CD4-positive, alpha-beta T cell treated with Interleukin-6 at 100 ng/mL for 8 hours (primary cell): ENCODE results near the gene MOGAT1.
"Not testable (repeated sequence)": the region's sequence is repeated elsewhere in the genome, so short reads cannot be mapped to it uniquely, and the experiment has no call there.

Experiments
- DNase-seq: peaks from one replicate; pipeline ENCODE4 v3.0.0-alpha.2; 2020; ENCODE audit warnings: mixed read lengths, low spot score

The MOGAT1 gene

DNA sequence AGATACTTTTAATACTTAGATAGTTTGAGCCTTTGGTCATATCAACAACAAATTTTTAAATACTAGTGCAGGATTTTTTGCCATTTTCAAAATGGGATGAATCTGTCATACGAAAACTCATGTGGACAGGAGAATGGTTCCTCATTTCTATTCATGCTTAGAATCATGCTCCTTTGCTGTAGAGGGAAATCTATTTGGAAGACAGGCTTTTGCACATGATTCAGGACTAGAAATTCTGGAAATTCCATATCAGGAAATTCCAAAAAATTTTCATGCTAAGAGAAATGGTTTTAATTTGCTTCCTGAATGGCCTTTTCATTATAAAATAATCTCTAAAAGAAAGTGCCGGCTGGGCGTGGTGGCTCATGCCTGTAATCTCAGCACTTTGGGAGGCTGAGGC, 39.3 kb downstream of the MOGAT1 start:
- DNase-seq, result no peak

DNA sequence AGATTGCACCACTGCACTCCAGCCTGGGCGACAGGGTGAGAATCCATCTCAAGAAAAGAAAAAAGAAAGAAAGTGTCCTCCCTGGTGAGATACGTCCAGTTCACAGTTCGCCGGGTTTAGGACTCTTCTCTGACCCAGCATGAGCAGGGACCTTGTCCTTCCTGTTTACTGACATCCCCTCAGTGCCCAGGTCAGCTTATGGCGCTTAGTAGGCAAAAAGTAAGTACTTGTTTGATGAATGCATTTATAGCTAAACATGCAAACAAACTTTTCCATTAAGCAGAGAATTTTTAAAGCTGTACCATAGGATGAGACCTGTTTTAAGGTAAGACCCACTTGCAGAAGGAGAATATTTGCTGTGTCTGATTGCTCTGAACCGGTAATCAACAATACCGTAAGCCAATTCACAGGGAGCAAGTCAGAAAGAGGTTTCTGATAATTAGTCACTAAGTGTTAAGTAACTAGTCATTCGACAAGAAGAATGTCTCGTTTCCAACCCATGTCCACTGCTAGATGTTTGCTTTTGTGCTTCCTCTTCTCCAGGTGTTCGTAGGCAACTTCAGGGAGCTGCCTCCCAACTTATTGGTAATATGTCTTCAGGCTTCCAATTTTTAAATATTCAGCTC, 40.0 kb downstream of the MOGAT1 start:
- no peak for DNase-seq

DNA sequence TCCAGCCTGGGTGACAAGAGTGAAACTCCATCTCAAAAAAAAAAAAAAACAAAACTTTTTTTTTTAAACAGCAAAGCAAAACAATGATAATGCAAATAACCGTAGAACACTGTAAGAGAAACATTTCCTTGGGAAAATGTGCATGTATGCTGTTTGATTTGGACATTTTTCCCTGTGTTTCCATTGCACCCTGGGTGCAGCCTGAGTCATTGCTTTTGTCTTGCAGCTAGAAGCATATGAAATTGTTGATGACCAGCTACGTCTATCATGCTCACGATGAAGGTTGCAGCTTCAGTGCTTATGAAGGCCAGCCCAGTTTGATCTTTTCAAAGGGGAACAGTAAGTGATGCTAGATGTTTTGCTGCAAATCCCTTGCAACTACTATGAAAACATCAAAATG, 41.5 kb downstream of the MOGAT1 start:
- DNase-seq, result no peak

DNA sequence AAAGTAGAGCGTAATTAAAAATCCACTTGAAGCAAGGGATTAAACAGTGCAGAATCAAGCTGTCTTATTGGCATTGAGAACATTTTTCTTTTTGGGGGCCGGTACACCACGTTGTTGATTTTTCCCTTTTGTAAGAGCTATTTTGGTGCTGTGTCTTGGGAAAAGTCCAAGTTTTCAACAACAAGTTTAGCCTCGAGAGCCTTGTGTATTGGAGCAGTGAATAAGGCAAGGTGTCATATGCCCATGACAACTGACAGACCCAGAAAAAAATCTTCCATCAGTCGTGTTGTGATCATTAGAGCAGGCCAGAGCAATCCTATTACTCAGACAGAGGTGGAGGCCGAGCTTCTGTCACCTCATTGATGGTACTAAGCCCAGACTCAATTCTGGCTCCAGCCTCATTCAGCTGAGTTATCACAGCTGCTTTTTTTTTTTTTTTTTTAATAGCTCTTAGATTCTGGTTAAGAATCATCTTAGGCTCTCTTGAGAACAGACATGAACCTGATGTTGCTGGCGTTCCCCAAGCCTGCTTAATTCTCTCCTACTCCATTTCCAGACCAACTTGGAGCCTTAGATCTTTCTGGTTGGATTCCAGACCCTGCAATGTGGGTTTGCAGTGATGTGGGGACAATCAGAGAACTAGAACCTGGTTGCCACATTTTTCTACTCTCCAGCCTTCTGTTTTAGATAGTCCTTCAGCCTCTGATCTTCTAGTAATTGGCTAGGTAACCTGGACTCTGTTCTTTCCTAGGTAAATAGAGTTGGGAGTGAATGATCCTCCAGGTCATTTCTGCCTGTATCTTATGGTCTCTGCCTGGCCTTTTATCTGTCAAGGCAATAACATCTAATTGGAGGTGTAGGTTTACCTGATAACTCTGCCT, 43.1 kb downstream of the MOGAT1 start:
- DNase-seq, result no peak

DNA sequence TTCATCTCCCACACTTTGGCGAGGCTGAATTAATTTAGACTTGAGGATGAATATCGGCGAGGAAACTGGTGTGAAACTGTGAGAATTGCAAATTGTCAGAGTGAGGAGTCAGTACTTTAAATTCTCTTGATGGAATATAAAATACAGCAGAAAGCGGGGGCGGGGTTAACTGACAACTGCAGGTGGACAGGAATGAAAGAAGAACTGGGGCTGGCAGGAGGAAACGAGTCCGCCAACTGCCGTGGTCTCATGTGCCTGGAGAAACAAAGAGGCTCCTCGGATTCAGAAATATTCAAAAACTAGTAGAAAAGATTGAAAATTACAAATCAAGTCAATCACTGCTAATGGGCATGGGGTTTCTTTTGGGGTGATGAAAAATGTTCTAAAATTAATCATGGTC, 44.3 kb downstream of the MOGAT1 start:
- no peak for DNase-seq

DNA sequence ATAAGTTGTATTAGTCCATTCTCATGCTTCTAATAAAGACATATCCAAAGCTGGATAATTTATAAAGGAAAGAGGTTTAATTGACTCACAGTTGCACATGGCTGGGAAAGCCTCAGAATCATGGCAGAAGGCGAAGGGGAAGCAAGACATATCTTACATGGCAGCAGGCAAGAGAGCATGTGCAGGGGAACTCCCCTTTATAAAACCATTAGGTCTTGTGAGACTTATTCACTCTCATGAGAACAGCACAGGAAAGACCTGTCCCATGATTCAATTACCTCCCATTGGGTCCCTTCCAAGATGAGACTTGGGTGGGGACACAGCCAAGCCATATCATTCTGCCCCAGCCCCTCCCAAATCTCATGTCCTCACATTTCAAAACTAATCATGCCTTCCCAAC, 48.3 kb downstream of the MOGAT1 start:
- DNase-seq, result not testable (repeated sequence)

DNA sequence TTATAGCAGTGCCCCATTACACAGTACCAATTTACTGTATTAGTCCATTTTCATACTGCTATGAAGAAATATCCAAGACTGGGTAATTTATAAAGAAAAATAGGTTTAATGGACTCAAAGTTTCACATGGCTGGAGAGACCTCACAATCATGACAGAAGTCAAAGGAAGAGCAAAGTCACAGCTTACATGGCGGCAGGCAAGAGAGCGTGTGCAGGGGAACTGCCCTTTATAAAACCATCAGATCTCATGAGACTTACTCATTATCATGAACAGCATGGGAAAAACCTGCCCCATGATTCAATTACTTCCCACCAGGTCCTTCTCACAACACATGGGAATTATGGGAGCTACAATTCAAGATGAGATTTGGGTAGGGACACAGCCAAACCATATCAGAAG, 50.1 kb downstream of the MOGAT1 start:
- not testable (repeated sequence) for DNase-seq

DNA sequence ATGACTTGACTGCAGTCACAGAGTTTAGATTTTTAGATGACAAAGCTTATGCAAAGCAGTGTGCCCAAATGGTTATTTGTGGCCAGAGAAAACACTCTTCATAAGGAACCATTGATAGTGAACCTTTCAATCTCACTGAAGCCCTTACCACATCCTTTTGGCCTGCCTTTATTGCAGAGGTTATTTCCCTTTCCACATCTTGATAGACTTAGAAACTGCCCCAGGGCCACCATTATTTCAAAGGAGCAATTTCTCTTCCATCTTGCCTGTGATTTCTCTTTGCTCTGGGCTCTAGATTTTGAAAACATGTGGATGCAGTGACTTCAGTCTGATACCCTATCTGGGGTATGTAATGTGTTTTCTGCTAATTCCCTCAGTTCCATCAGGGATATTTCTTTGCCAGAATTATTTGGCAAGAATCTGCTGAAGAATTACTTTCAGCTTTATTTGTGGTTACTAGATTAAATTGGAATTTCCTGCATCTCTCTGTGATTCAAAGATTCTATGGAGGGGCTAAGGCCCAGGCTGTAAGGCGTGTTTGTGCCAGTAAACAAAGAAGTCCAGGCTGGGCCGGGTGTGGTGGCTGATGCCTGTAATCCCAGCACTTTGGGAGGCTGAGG, 51.0 kb downstream of the MOGAT1 start:
- DNase-seq, result no peak

DNA sequence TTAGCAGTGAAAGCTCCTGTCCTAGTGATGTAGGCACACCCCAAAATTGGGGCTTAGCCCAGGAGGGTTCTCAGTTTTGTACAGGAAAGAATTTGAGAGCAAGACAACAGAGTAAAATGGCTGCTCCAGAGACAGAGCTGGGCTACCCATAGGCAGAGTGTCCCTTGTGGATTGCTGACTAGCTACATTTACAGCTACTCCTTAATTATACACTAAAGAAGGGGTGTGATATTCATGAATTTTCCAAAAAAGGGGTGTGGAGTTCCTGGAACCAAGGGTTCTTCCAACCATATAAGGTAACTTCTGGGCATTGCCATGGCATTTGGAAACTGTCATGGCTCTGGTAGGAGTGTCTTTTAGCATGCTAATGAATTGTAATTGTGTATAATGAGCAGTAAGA, 52.8 kb downstream of the MOGAT1 start:
- no peak for DNase-seq

DNA sequence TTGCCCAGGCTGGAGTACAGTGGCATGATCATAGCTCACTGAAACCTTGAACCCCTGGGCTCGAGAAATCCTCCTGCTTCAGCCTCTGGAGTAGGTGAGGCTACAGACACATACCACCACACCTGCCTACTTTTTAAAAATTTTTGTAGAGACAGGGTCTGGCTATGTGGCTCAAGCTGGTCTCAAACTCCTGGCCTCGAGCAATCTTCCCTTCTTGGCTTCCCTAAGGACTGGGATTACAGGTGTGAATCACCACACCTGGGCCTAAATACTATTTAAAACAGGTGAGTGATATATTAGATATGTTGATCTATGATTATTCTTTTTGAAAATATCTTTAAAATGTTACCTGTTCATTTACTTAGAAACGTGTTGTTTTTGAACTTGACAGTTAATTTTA, 57.2 kb downstream of the MOGAT1 start:
- no peak for DNase-seq

DNA sequence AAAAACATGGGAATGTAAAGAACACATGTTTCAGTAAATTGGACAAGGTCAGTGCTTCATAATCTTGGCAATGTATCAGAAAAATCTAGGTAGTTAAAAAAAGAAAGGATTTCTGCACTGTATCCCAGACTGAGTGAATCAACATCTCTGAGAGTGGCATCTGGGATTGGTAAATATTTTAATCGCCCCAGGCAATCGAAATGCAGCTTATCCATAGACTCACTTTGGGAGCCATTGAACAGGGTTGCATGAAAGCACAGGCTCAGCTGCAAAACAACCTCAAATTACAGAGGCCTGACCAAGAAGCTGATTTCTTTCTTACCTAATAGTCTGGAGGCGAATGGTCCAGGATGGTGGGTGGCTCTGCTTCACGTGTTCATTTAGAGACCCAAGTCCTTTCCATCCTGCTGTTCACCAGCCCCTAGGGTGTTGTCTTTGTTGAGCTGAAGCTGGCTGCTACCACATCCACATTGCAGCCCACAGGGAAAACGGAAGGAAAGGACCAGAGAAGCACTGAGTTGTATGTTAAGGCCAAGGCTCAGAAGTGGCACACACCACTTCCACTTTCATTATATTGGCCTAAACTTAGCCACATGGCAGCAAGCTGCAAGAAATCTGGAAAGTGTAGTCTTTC, 59.0 kb downstream of the MOGAT1 start:
- no peak for DNase-seq

DNA sequence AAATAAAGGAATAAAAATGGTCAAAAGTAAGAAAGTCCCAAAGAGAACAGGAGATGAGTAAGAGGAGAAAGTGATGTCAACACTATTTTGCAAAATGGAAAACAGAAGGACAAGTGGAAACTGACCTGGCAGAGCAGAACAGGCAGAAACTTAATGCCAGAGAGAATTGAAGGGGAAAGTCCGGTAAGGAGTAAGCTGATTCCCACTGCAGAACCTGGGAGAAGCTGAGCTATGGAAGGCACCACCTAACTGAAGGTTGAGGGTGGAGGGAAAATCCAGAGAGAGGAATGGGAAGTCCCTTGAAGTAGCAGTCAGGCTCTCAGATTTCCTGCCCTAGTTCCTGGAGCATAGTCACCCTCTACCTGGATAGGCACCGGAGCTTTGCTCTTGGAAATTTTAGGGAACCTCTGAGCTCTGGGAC, 59.8 kb downstream of the MOGAT1 start:
- no peak for DNase-seq

DNA sequence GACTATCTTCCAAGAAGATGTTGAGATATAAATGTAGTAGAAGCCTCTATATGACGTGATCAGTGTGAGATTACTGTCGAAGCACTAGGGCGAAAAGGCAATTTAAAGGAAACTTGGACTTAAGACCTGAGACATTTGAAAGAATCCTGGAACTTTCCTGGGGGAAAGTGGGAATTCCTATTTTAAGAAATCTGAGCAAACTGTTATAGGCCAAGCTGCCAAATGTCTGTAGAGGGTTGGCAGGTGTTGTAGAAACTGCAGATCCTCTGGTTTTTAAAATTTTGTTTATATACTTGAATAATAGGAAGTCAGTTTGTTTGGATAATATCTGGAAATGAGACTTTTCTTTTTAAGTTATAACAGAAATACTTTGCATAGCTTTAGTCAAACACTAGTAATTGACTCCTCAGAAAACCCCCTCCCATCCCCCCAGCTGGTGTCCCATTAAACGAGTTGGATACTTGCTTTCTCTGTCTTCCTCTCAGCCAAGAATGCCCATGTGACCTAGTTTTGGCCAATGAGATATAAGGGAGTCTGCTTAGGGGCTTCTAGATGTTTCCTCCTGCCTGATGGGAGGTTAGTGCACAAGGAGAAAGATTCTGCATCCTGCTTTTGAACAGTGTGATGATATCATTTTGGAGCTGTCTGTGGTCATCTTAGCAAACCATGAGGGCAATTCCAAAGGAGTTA, 61.2 kb downstream of the MOGAT1 start:
- DNase-seq, result no peak

DNA sequence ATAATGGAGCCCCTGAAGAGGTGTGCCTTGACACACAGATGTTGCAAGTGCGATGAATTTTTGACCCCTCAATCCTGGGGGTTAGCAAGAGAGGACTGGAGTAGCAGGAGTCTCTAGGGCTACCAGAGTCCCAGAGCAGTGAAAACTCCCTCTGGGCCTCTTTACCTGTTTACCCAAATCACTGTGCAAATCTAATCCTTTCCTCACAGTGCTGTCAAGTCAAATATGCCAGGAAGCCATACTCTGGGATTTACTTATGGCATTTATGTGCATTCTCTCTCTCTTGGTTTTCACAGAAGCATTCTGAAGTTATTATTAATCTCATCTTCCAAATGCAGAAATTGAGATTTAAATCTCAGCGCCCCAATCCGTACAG, 62.0 kb downstream of the MOGAT1 start:
- no peak for DNase-seq

DNA sequence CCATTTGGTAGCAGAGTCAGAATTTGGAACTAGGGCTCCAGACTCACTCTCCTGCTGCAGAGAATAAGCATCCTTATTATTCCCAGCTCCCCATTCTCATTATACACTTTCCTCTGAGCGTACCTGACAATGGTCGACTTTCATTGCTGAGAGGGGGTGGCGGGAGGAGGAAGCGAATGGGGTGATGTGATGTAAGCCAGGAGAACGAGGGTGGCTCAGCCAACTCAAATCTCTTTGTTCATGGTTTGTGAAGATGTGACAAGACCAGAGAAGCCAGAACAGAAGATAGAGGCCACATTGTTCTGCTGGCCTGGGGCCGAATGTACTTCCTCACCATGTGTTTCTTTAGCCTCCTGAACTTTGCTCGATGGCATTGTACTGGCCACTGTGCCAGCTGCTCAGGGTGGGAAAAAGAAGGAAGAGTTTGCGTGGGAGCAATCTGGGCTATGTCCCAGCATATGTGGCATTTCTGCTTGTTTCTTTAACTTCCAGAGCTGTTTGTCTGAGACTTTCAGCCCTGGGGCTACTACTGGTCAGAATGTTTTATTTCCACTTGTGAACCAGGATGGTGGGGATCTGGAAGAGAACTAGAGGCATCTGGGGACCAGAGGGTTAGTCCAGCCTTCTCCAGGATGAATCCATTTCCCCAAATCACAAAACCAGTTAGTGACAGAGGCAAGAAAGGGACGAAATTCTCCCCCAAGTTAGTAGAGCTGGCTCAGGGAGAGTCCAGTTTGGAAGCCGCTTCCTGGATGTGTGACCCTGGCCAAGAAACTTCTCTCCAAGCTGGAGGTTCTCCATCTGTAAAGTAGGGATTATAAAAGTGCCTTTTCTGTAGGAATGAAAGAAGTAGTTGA, 62.6 kb downstream of the MOGAT1 start:
- DNase-seq, result no peak

DNA sequence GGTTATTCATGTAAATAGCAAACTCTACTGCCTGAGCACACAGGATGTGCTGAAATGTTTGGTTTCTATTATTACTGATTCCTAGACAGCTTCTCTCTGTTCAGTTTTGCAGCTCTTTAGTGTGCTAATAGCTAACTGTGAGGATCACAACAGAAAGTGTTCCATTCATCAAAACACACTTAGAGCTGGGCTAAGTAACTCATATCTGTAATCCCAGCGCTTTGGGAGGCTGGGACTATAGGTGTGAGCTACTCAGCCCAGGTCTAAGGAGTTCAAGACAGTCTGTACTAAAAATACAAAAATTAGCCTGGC, 63.2 kb downstream of the MOGAT1 start:
- no peak for DNase-seq

DNA sequence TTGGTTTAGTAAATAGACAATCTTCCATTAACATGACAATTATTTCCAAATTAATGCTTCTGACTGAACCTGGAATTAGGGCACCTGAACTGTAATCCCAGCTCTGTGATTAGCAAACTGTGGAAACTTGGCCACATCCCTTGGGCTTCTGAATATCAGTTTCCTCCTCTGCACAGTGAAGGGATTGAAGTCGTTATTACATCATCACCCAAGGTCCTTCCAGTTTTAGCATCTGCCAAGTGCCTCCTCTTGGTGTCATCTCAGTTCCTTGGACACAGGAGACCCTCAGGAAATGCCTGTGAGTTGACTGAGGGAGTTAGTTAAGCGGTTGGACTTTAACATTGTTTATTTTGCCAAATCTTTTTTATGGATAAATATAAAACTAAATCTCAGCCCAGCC, 64.8 kb downstream of the MOGAT1 start:
- DNase-seq, result no peak

DNA sequence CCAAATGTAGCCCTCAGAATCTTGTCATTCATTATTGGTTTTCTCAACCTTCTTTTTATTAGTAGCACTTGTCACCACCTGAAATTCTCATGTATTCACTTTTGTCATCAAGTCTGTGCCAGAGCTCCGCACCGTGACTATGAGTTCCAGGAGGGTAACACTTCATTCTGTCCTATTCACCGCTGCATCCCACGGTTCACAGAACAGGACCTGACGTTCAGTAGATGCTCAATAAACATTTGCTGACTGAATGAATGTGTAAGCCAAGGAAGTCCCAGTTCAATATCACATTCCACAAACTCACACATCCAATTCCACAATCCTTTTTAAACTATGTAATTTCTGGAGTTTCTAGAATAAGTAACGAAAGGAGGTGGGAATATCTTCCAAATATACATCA, 65.5 kb downstream of the MOGAT1 start:
- no peak for DNase-seq

DNA sequence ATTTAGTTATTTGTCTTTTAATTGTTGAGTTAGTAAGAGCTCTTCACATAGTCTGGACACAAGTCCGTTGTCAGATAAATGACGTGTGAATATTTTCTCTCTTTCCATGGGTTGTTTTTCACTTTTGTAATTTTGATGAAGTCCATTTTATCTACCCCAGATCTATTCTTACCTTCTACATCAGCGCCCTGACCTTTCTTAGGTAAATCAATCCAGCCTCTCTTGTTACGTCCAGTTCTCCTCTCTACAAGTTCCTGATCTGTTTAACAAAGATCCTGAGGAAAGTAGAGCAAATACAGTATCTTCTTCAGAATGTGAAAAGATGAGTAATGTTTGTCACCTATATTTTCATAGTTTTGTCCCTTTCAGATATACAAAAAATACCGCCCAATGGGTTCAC, 66.9 kb downstream of the MOGAT1 start:
- no peak for DNase-seq

DNA sequence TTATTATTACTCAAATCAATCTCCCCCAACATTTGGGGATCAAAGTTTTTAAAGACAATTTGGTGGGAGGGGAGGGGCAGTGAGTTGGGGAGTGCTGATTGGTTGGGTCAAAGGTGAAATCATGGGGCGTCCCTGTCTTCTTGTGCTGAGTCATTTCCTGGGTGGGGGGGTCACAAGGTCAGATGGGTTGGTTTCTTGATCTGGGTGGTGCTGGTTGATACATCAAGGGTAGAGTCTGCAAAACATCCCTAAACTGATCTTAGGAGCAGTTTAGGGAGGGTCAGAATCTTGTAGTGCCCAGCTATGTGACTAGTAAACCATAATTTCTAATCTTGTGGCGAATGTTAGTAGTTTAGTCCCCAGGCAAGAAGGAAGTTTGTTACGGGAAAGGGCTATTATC, 67.4 kb downstream of the MOGAT1 start:
- DNase-seq, result no peak

DNA sequence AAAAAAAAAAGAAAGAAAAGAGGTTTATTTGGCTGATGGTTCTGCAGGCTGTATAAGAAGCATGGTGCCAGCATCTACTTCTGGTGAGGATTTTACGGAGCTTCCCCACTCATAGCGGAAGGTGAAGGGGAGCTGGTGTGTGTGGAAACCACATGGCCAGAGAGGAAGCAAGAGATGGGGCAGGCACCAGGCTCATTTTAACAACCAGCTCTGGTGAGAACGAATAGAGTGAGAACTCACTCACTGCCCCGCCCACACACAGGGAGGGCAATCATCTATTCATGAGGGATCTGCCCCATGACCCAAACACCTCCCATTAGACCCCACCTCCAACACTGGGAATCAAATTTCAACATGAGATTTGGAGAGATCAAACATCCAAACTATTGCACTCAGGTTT, 68.5 kb downstream of the MOGAT1 start:
- no peak for DNase-seq
